Naive thymus-derived CD4-positive, alpha-beta T cell (primary cell): ENCODE measurements around the gene BAIAP2. TPM values are rescaled to one million over a fixed set of nuclear protein-coding genes. Genes with fewer than 3 reads are reported as not detected.

Source experiments
- ATAC-seq: fragments of 150-1000 bp; cut with Tn5 transposase; 2 replicates; pipeline ENCODE4 v1.10.0; 2021; ENCODE audit warnings: mild to moderate bottlenecking, moderate library complexity
- CTCF ChIA-PET: fragments of 350-600 bp; sonication (Branson Sonifier 250); formaldehyde crosslinking; loops from one replicate; lab custom pipeline; 2021; ENCODE audit warnings: antibody characterized with exemption; lab: Charles Lee
- POLR2A ChIA-PET: fragments of 350-600 bp; sonication (Branson Sonifier 250); formaldehyde crosslinking; loops from one replicate; lab custom pipeline; 2021; ENCODE audit warnings: antibody characterized with exemption, inconsistent platforms; lab: Charles Lee
- DNase-seq, 9 donors: peaks; one replicate each; pipeline versions ENCODE4 v3.0.0 to v3.0.0-alpha.2; 2020 to 2022; ENCODE audit warnings: mixed read lengths in 1 of 9
- H3K27ac ChIP-seq: one replicate; pipeline ENCODE4 v1.7.0; 2013; ENCODE audit warnings: mild to moderate bottlenecking, low read depth, low read length, moderate library complexity
- H3K27me3 ChIP-seq, 2 donors: one replicate each; pipeline ENCODE4 v1.7.0; 2013; ENCODE audit warnings: low read length in 2 of 2, mild to moderate bottlenecking in 2 of 2, moderate library complexity in 2 of 2; ENCODE audit not compliant: control insufficient read depth in 2 of 2, insufficient read depth in 2 of 2
- H3K36me3 ChIP-seq, 3 experiments: 1 replicate in 2 of 3; 2 replicates in 1 of 3; pipeline ENCODE4 v1.7.0; 2013; ENCODE audit warnings: low read length in 3 of 3, mild to moderate bottlenecking in 3 of 3, moderate library complexity in 1 of 3; ENCODE audit not compliant: insufficient read depth in 3 of 3, control insufficient read depth in 2 of 3
- H3K4me1 ChIP-seq, 2 donors: one replicate each; pipeline ENCODE4 v1.7.0; 2013; ENCODE audit warnings: low read length in 2 of 2, mild to moderate bottlenecking in 2 of 2, moderate library complexity in 1 of 2; ENCODE audit not compliant: control insufficient read depth in 2 of 2, insufficient read depth in 2 of 2
- H3K4me3 ChIP-seq: 2 replicates; pipeline ENCODE4 v1.7.0; 2013; ENCODE audit warnings: mild to moderate bottlenecking, low read length
- H3K9me3 ChIP-seq, 3 experiments: 1 replicate in 2 of 3; 2 replicates in 1 of 3; pipeline ENCODE4 v1.7.0; 2013; ENCODE audit warnings: low read length in 3 of 3; ENCODE audit not compliant: control insufficient read depth in 2 of 3
- H3K27ac Mint-ChIP-seq, 9 donors: one replicate each; pipeline ENCODE4 v1.8.0; 2020 to 2022; ENCODE audit warnings: mixed read lengths in 9 of 9, mild to moderate bottlenecking in 8 of 9, moderate library complexity in 5 of 9, inconsistent platforms in 2 of 9
- H3K27me3 Mint-ChIP-seq, 5 donors: one replicate each; pipeline ENCODE4 v1.8.0; 2021 to 2022; ENCODE audit warnings: mixed read lengths in 5 of 5, mild to moderate bottlenecking in 1 of 5
- H3K36me3 Mint-ChIP-seq, 5 donors: one replicate each; pipeline ENCODE4 v1.8.0; 2020 to 2022; ENCODE audit warnings: mixed read lengths in 5 of 5, mild to moderate bottlenecking in 3 of 5, inconsistent platforms in 1 of 5
- H3K4me1 Mint-ChIP-seq, 7 donors: one replicate each; pipeline ENCODE4 v1.8.0; 2020 to 2022; ENCODE audit warnings: mixed read lengths in 7 of 7, mild to moderate bottlenecking in 3 of 7, inconsistent platforms in 1 of 7
- H3K4me3 Mint-ChIP-seq, 10 donors: one replicate each; pipeline ENCODE4 v1.8.0; 2020 to 2022; ENCODE audit warnings: mild to moderate bottlenecking in 10 of 10, mixed read lengths in 10 of 10, moderate library complexity in 6 of 10, inconsistent platforms in 2 of 10
- H3K9me3 Mint-ChIP-seq, 11 donors: one replicate each; pipeline ENCODE4 v1.8.0; 2020 to 2022; ENCODE audit warnings: mixed read lengths in 11 of 11, mild to moderate bottlenecking in 4 of 11, inconsistent platforms in 1 of 11, moderate library complexity in 1 of 11
- intact Hi-C, 2 donors: fragments of 100-400 bp; cut with micrococcal nuclease; formaldehyde crosslinking; loops; one replicate each; pipeline ENCODE4 v1.15.1; 2023
- polyA plus RNA-seq, 2 donors: library from polyadenylated mRNA; unstranded; fragments of 300-500 nt; fragmentation: Illumina TruSeq; gene quantifications; one replicate each; pipeline ENCODE4 v1.2.3, GENCODE V29; 2021
- total RNA-seq, 6 experiments: library from RNA in 5 of 6; stranded (reverse) in 5 of 6; gene quantifications; 1 replicate in 5 of 6; 2 replicates in 1 of 6; pipeline ENCODE4 v1.2.3 and lab custom pipeline; 2021 to 2026

The BAIAP2 gene
- total and polyA plus RNA-seq, 7 experiments from 2014 or later = 3.2 to 13.7 (median 7.4) TPM

DNA sequence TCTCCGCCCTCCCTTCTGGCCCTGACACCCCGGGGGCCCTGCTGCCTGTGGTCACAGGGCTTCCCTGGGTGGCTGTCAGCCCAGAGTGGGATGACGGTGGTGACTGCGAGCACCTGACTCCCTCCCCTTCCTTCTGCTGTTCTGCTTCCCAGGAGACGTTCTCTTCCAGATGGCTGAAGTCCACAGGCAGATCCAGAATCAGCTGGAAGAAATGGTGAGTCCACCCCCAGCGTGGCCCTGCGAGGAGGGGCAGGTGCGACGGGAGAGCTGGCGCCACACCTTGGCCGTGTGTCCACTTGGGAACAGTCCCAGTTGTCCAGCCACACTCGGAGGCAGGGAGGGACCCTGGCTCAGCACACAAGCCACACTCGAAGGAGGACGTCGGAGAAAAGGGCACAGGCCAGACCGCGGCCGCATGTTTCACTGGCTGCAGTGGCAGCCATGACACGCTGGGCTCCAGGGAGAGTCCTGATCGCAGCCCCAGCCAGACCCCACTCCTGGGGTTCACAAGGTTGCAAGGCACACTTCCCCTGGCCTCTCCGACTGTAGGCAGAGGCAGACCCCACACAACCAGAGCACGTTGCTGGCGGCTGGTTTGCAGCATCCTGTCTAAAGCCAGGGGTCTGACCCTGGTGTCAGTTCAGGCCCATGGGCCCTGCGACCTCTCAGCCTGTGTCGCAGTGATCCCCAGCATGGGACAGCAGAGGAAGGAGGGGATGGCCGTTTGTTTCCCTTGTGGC, 49.9 kb downstream of the BAIAP2 start:
- H3K27me3 ChIP-seq = no peaks in the 10 kb centered on the region
- no peaks in the 10 kb centered on the region for H3K4me1 ChIP-seq
- Mint-ChIP-seq H3K27me3 (no peaks in the 10 kb centered on the region), H3K4me1 (peaks cover 0 to 3% (median 0%) of the 10 kb centered on the region in 7 donors), H3K27ac (no peak overlapping the region), H3K4me3 (no peak overlapping the region), H3K36me3 (peaks cover 0 to 4% (median 0%) of the 10 kb centered on the region in 5 donors), H3K9me3 (no peaks in the 10 kb centered on the region)
- ATAC-seq (no peak), DNase-seq (no peak)
- no peaks in the 10 kb centered on the region for H3K9me3 ChIP-seq
- H3K4me3 ChIP-seq = no peak overlapping the region
- ChIA-PET CTCF (no interaction called here), POLR2A (interaction anchor here (0.6 kb wide), 1 partner anchor 140 kb away, joined by 4 read pairs; no protein-coding TSS in a partner anchor)
- intact Hi-C loops = no loop called here
- H3K36me3 ChIP-seq = no peaks in the 10 kb centered on the region
- H3K27ac ChIP-seq = no peak overlapping the region

DNA sequence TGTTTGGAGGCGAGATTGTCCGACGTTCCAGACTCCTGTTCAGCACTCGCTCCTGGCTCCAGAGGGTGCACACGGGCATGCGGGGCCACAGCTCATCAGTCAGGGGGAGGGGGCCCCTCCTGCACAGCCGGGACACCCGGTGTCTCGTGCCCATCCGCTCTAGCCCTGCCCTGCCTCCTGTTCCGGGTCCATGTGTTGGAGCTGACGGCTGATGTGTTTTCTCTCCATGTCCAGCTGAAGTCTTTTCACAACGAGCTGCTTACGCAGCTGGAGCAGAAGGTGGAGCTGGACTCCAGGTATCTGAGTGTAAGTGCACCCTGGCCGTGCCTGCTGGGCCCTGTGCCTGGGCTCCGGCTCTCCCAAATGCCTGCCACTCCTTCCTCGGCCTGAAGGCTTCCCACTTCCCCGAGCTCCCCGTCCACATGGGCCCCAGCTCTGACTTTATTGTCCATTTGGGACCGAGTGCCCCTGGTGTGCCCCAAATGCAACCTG, 50.5 kb downstream of the BAIAP2 start:
- H3K36me3 ChIP-seq = no peaks in the 10 kb centered on the region
- H3K27ac ChIP-seq = no peak overlapping the region
- POLR2A ChIA-PET = interaction anchor here (0.6 kb wide), 1 partner anchor 139 kb away, joined by 4 read pairs; no protein-coding TSS in a partner anchor
- Mint-ChIP-seq H3K27me3 (no peaks in the 10 kb centered on the region), H3K27ac (no peak overlapping the region), H3K9me3 (no peaks in the 10 kb centered on the region), H3K36me3 (peaks cover 0 to 4% (median 0%) of the 10 kb centered on the region in 5 donors), H3K4me1 (peaks cover 0 to 3% (median 0%) of the 10 kb centered on the region in 7 donors), H3K4me3 (no peak overlapping the region)
- ATAC-seq (no peak), DNase-seq (no peak)
- intact Hi-C loops = no loop called here
- no peaks in the 10 kb centered on the region for H3K4me1 ChIP-seq
- CTCF ChIA-PET = no interaction called here
- H3K27me3 ChIP-seq = no peaks in the 10 kb centered on the region
- H3K9me3 ChIP-seq = no peaks in the 10 kb centered on the region
- no peak overlapping the region for H3K4me3 ChIP-seq

GRCh38 chr17:81086789-81087551, 52.0 kb downstream of the BAIAP2 start:
- no peak overlapping the region for H3K27ac ChIP-seq
- H3K36me3 ChIP-seq = no peaks in the 10 kb centered on the region
- Mint-ChIP-seq H3K36me3 (peaks cover 0 to 4% (median 0%) of the 10 kb centered on the region in 5 donors), H3K27ac (peak overlapping the region in 1 of 9 donors; percentile 25), H3K9me3 (no peaks in the 10 kb centered on the region), H3K4me1 (peaks cover 0 to 3% (median 0%) of the 10 kb centered on the region in 7 donors), H3K27me3 (no peaks in the 10 kb centered on the region), H3K4me3 (no peak overlapping the region)
- no peaks in the 10 kb centered on the region for H3K9me3 ChIP-seq
- DNase-seq = peak in 1 of 9 donors; percentile 5
- ATAC-seq = no peak
- H3K27me3 ChIP-seq = no peaks in the 10 kb centered on the region
- intact Hi-C loops = no loop called here
- no peak overlapping the region for H3K4me3 ChIP-seq
- ChIA-PET CTCF (no interaction called here), POLR2A (no interaction called here)
- no peaks in the 10 kb centered on the region for H3K4me1 ChIP-seq

GRCh38 chr17:81090361-81091136, 55.6 kb downstream of the BAIAP2 start:
- peak in 3 of 9 donors; percentile 14 to 33 (median 26) for DNase-seq
- intact Hi-C loops = loop anchor here in 1 of 2 donors (5.0 kb wide), 1 partner anchor 33 kb away; no protein-coding TSS in a partner anchor
- H3K9me3 ChIP-seq = no peaks in the 10 kb centered on the region
- Mint-ChIP-seq H3K27ac (no peak overlapping the region), H3K4me3 (no peak overlapping the region), H3K4me1 (peaks cover 7 to 11% (median 9%) of the 10 kb centered on the region in 7 donors), H3K9me3 (no peaks in the 10 kb centered on the region), H3K27me3 (peaks cover 0 to 5% (median 0%) of the 10 kb centered on the region in 5 donors), H3K36me3 (peaks cover 0 to 4% (median 0%) of the 10 kb centered on the region in 5 donors)
- CTCF ChIA-PET = no interaction called here
- H3K4me1 ChIP-seq = peaks cover 14 to 15% of the 10 kb centered on the region in 2 donors
- peak; percentile 62 for ATAC-seq
- no peaks in the 10 kb centered on the region for H3K27me3 ChIP-seq
- no peak overlapping the region for H3K27ac ChIP-seq
- no peak overlapping the region for H3K4me3 ChIP-seq
- POLR2A ChIA-PET = no interaction called here
- no peaks in the 10 kb centered on the region for H3K36me3 ChIP-seq

GRCh38 chr17:81091154-81091553, 56.2 kb downstream of the BAIAP2 start:
- H3K27me3 ChIP-seq = no peaks in the 10 kb centered on the region
- Mint-ChIP-seq H3K4me3 (peak overlapping the region in 1 of 10 donors; percentile 53), H3K4me1 (peaks cover 8 to 13% (median 12%) of the 10 kb centered on the region in 7 donors), H3K27ac (no peak overlapping the region), H3K27me3 (peaks cover 0 to 5% (median 0%) of the 10 kb centered on the region in 5 donors), H3K36me3 (peaks cover 0 to 4% (median 0%) of the 10 kb centered on the region in 5 donors), H3K9me3 (no peaks in the 10 kb centered on the region)
- CTCF ChIA-PET = interaction anchor here (0.7 kb wide), 1 partner anchor 165 kb away, joined by 3 read pairs; no protein-coding TSS in a partner anchor
- intact Hi-C loops = loop anchor here in 1 of 2 donors (5.0 kb wide), 1 partner anchor 34 kb away; no protein-coding TSS in a partner anchor
- no peak overlapping the region for H3K4me3 ChIP-seq
- POLR2A ChIA-PET = no interaction called here
- DNase-seq = no peak
- H3K9me3 ChIP-seq = no peaks in the 10 kb centered on the region
- ATAC-seq = no peak
- H3K4me1 ChIP-seq = peaks cover 19 to 21% of the 10 kb centered on the region in 2 donors
- no peak overlapping the region for H3K27ac ChIP-seq
- H3K36me3 ChIP-seq = no peaks in the 10 kb centered on the region
